H9 (cell line): Measurements from ENCODE around the gene TMEM240. TPM values are rescaled to one million over a fixed set of nuclear protein-coding genes. Genes with fewer than 3 reads are reported as not detected.

Source experiments
- DNase-seq: peaks from one replicate; pipeline ENCODE4 v3.0.0-alpha.2; 2017
- H2AFZ ChIP-seq: one replicate; pipeline ENCODE4 v1.6.1; 2013; ENCODE audit warnings: mild to moderate bottlenecking, low read length, control low read depth, moderate library complexity
- H2AK5ac ChIP-seq: 2 replicates; pipeline ENCODE4 v1.6.1; 2013; ENCODE audit warnings: low read length, control low read depth, mixed read lengths; ENCODE audit not compliant: insufficient read length
- H2BK120ac ChIP-seq: one replicate; pipeline ENCODE4 v1.6.1; 2013; ENCODE audit warnings: low read depth, mild to moderate bottlenecking, low read length, control low read depth, inconsistent platforms; ENCODE audit not compliant: poor library complexity, severe bottlenecking
- H2BK12ac ChIP-seq: 2 replicates; pipeline ENCODE4 v1.6.1; 2013; ENCODE audit warnings: low read length, control low read depth, mixed read lengths, low read depth; ENCODE audit not compliant: insufficient read length
- H2BK15ac ChIP-seq: 2 replicates; pipeline ENCODE4 v1.6.1; 2013; ENCODE audit warnings: low read depth, low read length, control low read depth
- H2BK20ac ChIP-seq: one replicate; pipeline ENCODE4 v1.6.1; 2013; ENCODE audit warnings: low read depth, mild to moderate bottlenecking, low read length, control low read depth, inconsistent platforms; ENCODE audit not compliant: poor library complexity, severe bottlenecking
- H2BK5ac ChIP-seq: 2 replicates; pipeline ENCODE4 v1.6.1; 2013; ENCODE audit warnings: low read length, control low read depth, mixed read lengths; ENCODE audit not compliant: insufficient read length
- H3K14ac ChIP-seq: 2 replicates; pipeline ENCODE4 v1.6.1; 2013; ENCODE audit warnings: low read length, control low read depth; ENCODE audit not compliant: insufficient read depth
- H3K18ac ChIP-seq: 2 replicates; pipeline ENCODE4 v1.6.1; 2013; ENCODE audit warnings: low read depth, mild to moderate bottlenecking, mixed read lengths, low read length, control low read depth; ENCODE audit not compliant: insufficient read length
- H3K23ac ChIP-seq: 2 replicates; pipeline ENCODE4 v1.6.1; 2013; ENCODE audit warnings: low read length, control low read depth, mixed read lengths, low read depth; ENCODE audit not compliant: insufficient read length
- H3K23me2 ChIP-seq: 2 replicates; pipeline ENCODE4 v1.6.1; 2013; ENCODE audit warnings: low read depth, mild to moderate bottlenecking, mixed read lengths, low read length, control low read depth; ENCODE audit not compliant: insufficient read length, poor library complexity, severe bottlenecking
- H3K27ac ChIP-seq: 2 replicates; pipeline ENCODE4 v1.5.1; 2013; ENCODE audit warnings: low read length, control low read depth, mixed read lengths, low read depth; ENCODE audit not compliant: insufficient read length
- H3K27me3 ChIP-seq: 2 replicates; pipeline ENCODE4 v1.6.1; 2013; ENCODE audit warnings: low read length, control low read depth, inconsistent platforms; ENCODE audit not compliant: insufficient read depth
- H3K4ac ChIP-seq: 2 replicates; pipeline ENCODE4 v1.6.1; 2013; ENCODE audit warnings: low read depth, mild to moderate bottlenecking, control low read depth, inconsistent platforms, low read length, moderate library complexity
- H3K4me1 ChIP-seq: 2 replicates; pipeline ENCODE4 v1.6.1; 2013; ENCODE audit warnings: low read length, control low read depth, inconsistent platforms; ENCODE audit not compliant: insufficient read depth
- H3K4me2 ChIP-seq: 2 replicates; pipeline ENCODE4 v1.6.1; 2013; ENCODE audit warnings: low read length, control low read depth, mixed read lengths; ENCODE audit not compliant: insufficient read length, insufficient read depth
- H3K56ac ChIP-seq: 2 replicates; pipeline ENCODE4 v1.6.1; 2013; ENCODE audit warnings: low read depth, mild to moderate bottlenecking, mixed read lengths, low read length, control low read depth; ENCODE audit not compliant: insufficient read length
- H3K79me1 ChIP-seq: 2 replicates; pipeline ENCODE4 v1.6.1; 2013; ENCODE audit warnings: low read depth, mild to moderate bottlenecking, moderate library complexity, low read length, control low read depth, inconsistent platforms; ENCODE audit not compliant: insufficient read depth, poor library complexity, severe bottlenecking
- H3K79me2 ChIP-seq: 2 replicates; pipeline ENCODE4 v1.6.1; 2013; ENCODE audit warnings: low read length, control low read depth, inconsistent platforms; ENCODE audit not compliant: insufficient read depth
- H3K9ac ChIP-seq: 2 replicates; pipeline ENCODE4 v1.6.1; 2013; ENCODE audit warnings: low read length, control low read depth, mixed read lengths; ENCODE audit not compliant: insufficient read length; ENCODE audit errors: extremely low read depth
- H3K9me3 ChIP-seq: one replicate; pipeline ENCODE4 v1.6.1; 2013; ENCODE audit warnings: low read depth, low read length, inconsistent platforms; ENCODE audit not compliant: control insufficient read depth
- H3T11ph ChIP-seq: one replicate; pipeline ENCODE4 v1.6.1; 2013; ENCODE audit warnings: mild to moderate bottlenecking, low read length, control low read depth, inconsistent platforms
- H4K20me1 ChIP-seq: one replicate; pipeline ENCODE4 v1.6.1; 2013; ENCODE audit not compliant: control insufficient read depth, insufficient read length, insufficient read depth
- H4K5ac ChIP-seq: 2 replicates; pipeline ENCODE4 v1.6.1; 2013; ENCODE audit warnings: low read depth, mild to moderate bottlenecking, mixed read lengths, low read length, control low read depth; ENCODE audit not compliant: insufficient read length
- H4K8ac ChIP-seq: replicated peaks from 2 replicates; pipeline ENCODE4 v1.6.1; 2013; ENCODE audit warnings: low read length, control low read depth, mixed read lengths, low read depth; ENCODE audit not compliant: insufficient read length
- H4K91ac ChIP-seq: 2 replicates; pipeline ENCODE4 v1.6.1; 2013; ENCODE audit warnings: low read depth, mild to moderate bottlenecking, moderate library complexity, mixed read lengths, low read length, control low read depth; ENCODE audit not compliant: insufficient read length
- H3K27ac Mint-ChIP-seq, 3 experiments: 2 replicates in 2 of 3; 3 replicates in 1 of 3; pipeline ENCODE4 v1.8.0; 2020 to 2021; ENCODE audit warnings: mixed read lengths in 3 of 3, mild to moderate bottlenecking in 1 of 3, moderate library complexity in 1 of 3
- H3K27me3 Mint-ChIP-seq: 2 replicates; pipeline ENCODE4 v1.8.0; 2021; ENCODE audit warnings: low read depth, mild to moderate bottlenecking, moderate library complexity, mixed read lengths
- H3K36me3 Mint-ChIP-seq, 3 experiments: 2 replicates in 2 of 3; 3 replicates in 1 of 3; pipeline ENCODE4 v1.8.0; 2020 to 2021; ENCODE audit warnings: low read depth in 3 of 3, mixed read lengths in 3 of 3; ENCODE audit not compliant: insufficient read depth in 1 of 3
- H3K4me1 Mint-ChIP-seq, 2 experiments: 2 replicates each; pipeline ENCODE4 v1.8.0; 2020; ENCODE audit warnings: mixed read lengths in 2 of 2
- H3K4me3 Mint-ChIP-seq, 2 experiments: 2 replicates in 1 of 2; 3 replicates in 1 of 2; pipeline ENCODE4 v1.8.0; 2020 to 2021; ENCODE audit warnings: mild to moderate bottlenecking in 2 of 2, mixed read lengths in 2 of 2, moderate library complexity in 1 of 2
- H3K9me3 Mint-ChIP-seq, 2 experiments: 2 replicates in 1 of 2; 3 replicates in 1 of 2; pipeline ENCODE4 v1.8.0; 2020; ENCODE audit warnings: mild to moderate bottlenecking in 2 of 2, mixed read lengths in 2 of 2, moderate library complexity in 1 of 2
- WGBS: extraction: QIAGEN DNeasy Blood & Tissue Kit; methylation state at CpG from one replicate; pipeline ENCODE4 v1.1.7; 2013; ENCODE audit warnings: missing lambda C conversion rate, low lambda C conversion rate, mixed read lengths; ENCODE audit not compliant: insufficient read length; ENCODE audit errors: extremely low coverage; 5-methylcytosine and 5-hydroxymethylcytosine counted together
- total RNA-seq: library from RNA; stranded (reverse); gene quantifications from 2 replicates; pipeline ENCODE4 v1.2.1, GENCODE V29; 2021
- TF ChIP-seq, protein P1 (sequence below): fragments of 200-600 bp; sonication (generic); conservative IDR thresholded peaks from 3 replicates; pipeline ENCODE4 v1.8.0; 2021; ENCODE audit warnings: antibody characterized with exemption, mild to moderate bottlenecking

TMEM240 gene
- total RNA-seq, 1 experiment from 2014 or later: 8.7 TPM

DNA sequence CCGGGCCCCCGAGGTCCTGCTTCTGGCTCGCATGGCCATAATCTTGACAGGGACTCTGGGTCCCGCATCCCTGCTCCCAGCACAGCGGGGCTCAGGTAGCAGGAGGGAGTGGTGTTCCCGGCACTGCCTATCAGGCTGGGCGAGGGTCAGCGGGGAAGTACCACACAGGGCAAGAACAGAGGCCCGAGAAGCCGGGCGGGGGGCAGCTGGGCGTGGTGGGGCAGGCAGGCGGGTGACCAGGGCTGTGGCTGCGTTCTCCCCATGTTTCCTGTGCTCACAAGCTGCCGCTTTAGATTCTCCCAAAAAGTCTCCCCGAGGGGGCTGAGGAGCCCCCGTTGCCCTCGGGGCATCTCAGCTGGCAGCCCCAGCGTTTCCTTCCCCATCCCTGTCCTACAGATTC is 50.6 kb downstream of the TMEM240 start:
- Histone ChIP-seq H3K4me1 (no peaks in the 10 kb centered on the region), H3K9me3 (no peaks in the 10 kb centered on the region), H3K23me2 (no peaks in the 10 kb centered on the region), H3K79me2 (no peaks in the 10 kb centered on the region), H2BK20ac (no peak overlapping the region), H2BK15ac (no peak overlapping the region), H3K27ac (no peak overlapping the region), H3K4me2 (no peak overlapping the region), H3K27me3 (no peaks in the 10 kb centered on the region), H3K18ac (no peak overlapping the region), H4K8ac (no peak overlapping the region), H3K9ac (no peak overlapping the region), H2AFZ (no peak overlapping the region), H2BK12ac (no peak overlapping the region), H3K79me1 (no peaks in the 10 kb centered on the region), H3K14ac (no peak overlapping the region), H3K56ac (no peak overlapping the region), H3T11ph (no peak overlapping the region), H4K20me1 (no peaks in the 10 kb centered on the region), H2BK120ac (no peak overlapping the region), H2AK5ac (no peak overlapping the region), H2BK5ac (no peak overlapping the region), H4K5ac (no peak overlapping the region), H4K91ac (no peak overlapping the region), H3K23ac (no peak overlapping the region), H3K4ac (no peak overlapping the region)
- WGBS: no CpG with 5 or more reads among the region's 19 CpGs
- Mint-ChIP-seq H3K27me3 (no peaks in the 10 kb centered on the region), H3K9me3 (peaks cover 2 to 6% of the 10 kb centered on the region in 2 experiments; a peak in 3 of 5 replicates), H3K4me1 (no peaks in the 10 kb centered on the region), H3K27ac (no peak overlapping the region), H3K4me3 (peak overlapping the region in 1 of 2 experiments; percentile 51; a peak in 1 of 5 replicates), H3K36me3 (peaks cover 46 to 68% (median 62%) of the 10 kb centered on the region in 3 experiments)
- DNase-seq: no peak
- TF ChIP-seq, protein P1, sequence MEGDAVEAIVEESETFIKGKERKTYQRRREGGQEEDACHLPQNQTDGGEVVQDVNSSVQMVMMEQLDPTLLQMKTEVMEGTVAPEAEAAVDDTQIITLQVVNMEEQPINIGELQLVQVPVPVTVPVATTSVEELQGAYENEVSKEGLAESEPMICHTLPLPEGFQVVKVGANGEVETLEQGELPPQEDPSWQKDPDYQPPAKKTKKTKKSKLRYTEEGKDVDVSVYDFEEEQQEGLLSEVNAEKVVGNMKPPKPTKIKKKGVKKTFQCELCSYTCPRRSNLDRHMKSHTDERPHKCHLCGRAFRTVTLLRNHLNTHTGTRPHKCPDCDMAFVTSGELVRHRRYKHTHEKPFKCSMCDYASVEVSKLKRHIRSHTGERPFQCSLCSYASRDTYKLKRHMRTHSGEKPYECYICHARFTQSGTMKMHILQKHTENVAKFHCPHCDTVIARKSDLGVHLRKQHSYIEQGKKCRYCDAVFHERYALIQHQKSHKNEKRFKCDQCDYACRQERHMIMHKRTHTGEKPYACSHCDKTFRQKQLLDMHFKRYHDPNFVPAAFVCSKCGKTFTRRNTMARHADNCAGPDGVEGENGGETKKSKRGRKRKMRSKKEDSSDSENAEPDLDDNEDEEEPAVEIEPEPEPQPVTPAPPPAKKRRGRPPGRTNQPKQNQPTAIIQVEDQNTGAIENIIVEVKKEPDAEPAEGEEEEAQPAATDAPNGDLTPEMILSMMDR: no peak
